ENCODE measurements around the gene TACC3.

GRCh38 chr4:1769692-1770091 lies 48.4 kb downstream of the TACC3 start:
- TF ChIP-seq CTCF (IDR thresholded peaks at IDR 0.05) (no peak), POLR2AphosphoS5 (IDR thresholded peaks at IDR 0.05; ENCODE audit: low read depth, low read length) (no peak), SIN3A (IDR thresholded peaks at IDR 0.05; ENCODE audit: borderline replicate concordance, insufficient read depth, low read depth, low read length) (no peak), TCF7L2 (IDR thresholded peaks at IDR 0.05; ENCODE audit: low read depth, low read length) (no peak), REST (IDR thresholded peaks at IDR 0.05; ENCODE audit: insufficient read depth in 1 of 2, low read depth in 2 of 2, low read length in 1 of 2) (no peak)

All from Panc1 (cell line).